ENCODE results near the gene KIAA0408. TPM values are rescaled to one million over a fixed set of nuclear protein-coding genes. Genes with fewer than 3 reads are reported as not detected.

Gene KIAA0408
- total RNA-seq, 1 experiment from 2014 or later, result 0.25 TPM

DNA sequence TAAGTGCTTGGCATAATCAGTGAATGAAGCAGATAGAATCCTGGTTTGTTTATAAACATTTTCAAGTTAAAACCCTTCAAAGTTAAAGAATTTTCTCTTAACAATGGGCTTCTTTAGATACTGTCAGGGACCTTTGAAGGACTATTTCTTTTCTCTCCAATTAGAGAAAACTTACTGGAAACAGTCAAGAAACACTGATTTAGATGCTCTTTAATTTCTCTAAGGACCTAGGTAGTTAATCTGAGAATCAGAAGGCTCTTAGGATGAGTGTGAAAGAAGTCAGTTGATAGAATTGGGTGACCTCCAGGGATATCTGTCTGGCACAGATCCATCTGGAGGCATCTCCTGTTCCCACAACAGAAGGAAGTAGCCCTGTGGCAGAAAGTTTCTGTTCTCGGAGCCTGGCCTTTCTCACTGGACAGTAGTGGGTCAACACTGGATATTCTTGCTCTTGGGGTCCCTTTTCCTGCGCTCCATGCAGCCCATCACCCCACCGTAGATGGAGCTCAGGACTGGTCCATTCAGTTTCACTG lies 22.5 kb downstream of the KIAA0408 start:
- H3K4me3 ChIP-seq (replicated peaks in 1 of 2; ENCODE audit: low read depth in 1 of 2, low read length in 2 of 2), result no peak overlapping the region
- no peaks in the 10 kb centered on the region for H3K9me2 ChIP-seq (ENCODE audit: insufficient read depth)
- no peak overlapping the region for H3K4me2 ChIP-seq (ENCODE audit: low read length)
- no peak overlapping the region for H3K9ac ChIP-seq (ENCODE audit: low read length)
- H3K27me3 ChIP-seq (ENCODE audit: insufficient read depth, low read length), result no peaks in the 10 kb centered on the region
- H3K9me3 ChIP-seq (ENCODE audit: control insufficient read depth in 1 of 2, insufficient read depth in 1 of 2, low read depth in 1 of 2, low read length in 2 of 2), result no peaks in the 10 kb centered on the region
- no peaks in the 10 kb centered on the region for H3K36me3 ChIP-seq (ENCODE audit: control insufficient read depth in 1 of 2, insufficient read depth in 2 of 2, low read length in 2 of 2)
- no peak overlapping the region for H3K27ac ChIP-seq (ENCODE audit: low read depth, low read length)
- ATAC-seq (no peak), DNase-seq (ENCODE audit: low read depth, low spot score) (no peak)
- ChIA-PET RAD21 (ENCODE audit: low non-redundant PET in 1 of 2, low total read pairs in 2 of 2, uncharacterized antibody in 2 of 2, unreplicated experiment in 2 of 2) (no interaction called here), POLR2A (no interaction called here), CTCF (no interaction called here)
- H3K79me2 ChIP-seq (ENCODE audit: insufficient read depth, low read length), result no peaks in the 10 kb centered on the region
- intact Hi-C loops (cut with micrococcal nuclease), result no loop called here
- H2AFZ ChIP-seq (ENCODE audit: low read depth, low read length, poor library complexity, severe bottlenecking), result no peak overlapping the region
- no peaks in the 10 kb centered on the region for H3K4me1 ChIP-seq (ENCODE audit: control insufficient read depth in 1 of 2, insufficient read depth in 2 of 2, low read length in 2 of 2)
- no peaks in the 10 kb centered on the region; the same call in 1 of the 2 replicates for H4K20me1 ChIP-seq (ENCODE audit: insufficient read depth)
- no peak for TF ChIP-seq SRF (IDR thresholded peaks at IDR 0.05; ENCODE audit: low read depth)
- BruUV-seq (replicated peaks), result no TSS peak

DNA sequence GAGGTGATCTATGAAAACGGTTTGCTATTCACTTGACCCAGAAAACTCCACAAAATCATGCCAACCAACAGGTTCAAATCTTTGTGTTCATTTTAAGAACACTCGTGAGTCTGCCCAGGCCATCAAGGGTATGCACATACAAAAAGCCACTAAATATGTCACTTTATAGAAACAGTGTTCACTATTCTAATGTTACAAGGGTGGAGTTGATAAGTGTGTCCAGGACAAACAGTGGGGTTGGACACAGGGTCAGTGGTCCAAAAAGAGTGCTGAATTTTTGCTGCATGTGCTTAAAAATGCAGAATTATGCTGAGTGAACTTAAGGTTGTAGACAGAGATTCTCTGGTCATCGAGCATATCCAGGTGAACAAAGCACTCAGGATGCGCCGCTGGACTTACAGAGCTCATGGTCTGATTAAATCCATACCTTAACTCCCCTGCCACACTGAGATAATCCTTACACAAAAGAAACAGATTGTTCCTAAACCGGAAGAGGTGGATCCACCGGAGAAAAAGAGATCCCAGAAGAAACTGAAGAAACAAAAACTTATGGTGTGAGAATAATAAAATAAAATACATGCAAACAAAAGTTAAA lies 23.5 kb downstream of the KIAA0408 start:
- intact Hi-C loops (cut with micrococcal nuclease), result no loop called here
- Histone ChIP-seq H3K4me2 (ENCODE audit: low read length) (no peak overlapping the region), H3K4me1 (ENCODE audit: control insufficient read depth in 1 of 2, insufficient read depth in 2 of 2, low read length in 2 of 2) (no peaks in the 10 kb centered on the region), H2AFZ (ENCODE audit: low read depth, low read length, poor library complexity, severe bottlenecking) (no peak overlapping the region), H3K9me3 (ENCODE audit: control insufficient read depth in 1 of 2, insufficient read depth in 1 of 2, low read depth in 1 of 2, low read length in 2 of 2) (no peaks in the 10 kb centered on the region), H3K36me3 (ENCODE audit: control insufficient read depth in 1 of 2, insufficient read depth in 2 of 2, low read length in 2 of 2) (no peaks in the 10 kb centered on the region), H4K20me1 (ENCODE audit: insufficient read depth) (no peaks in the 10 kb centered on the region; the same call in 1 of the 2 replicates), H3K27me3 (ENCODE audit: insufficient read depth, low read length) (no peaks in the 10 kb centered on the region), H3K9ac (ENCODE audit: low read length) (no peak overlapping the region), H3K9me2 (ENCODE audit: insufficient read depth) (no peaks in the 10 kb centered on the region), H3K79me2 (ENCODE audit: insufficient read depth, low read length) (no peaks in the 10 kb centered on the region), H3K4me3 (replicated peaks in 1 of 2; ENCODE audit: low read depth in 1 of 2, low read length in 2 of 2) (no peak overlapping the region), H3K27ac (ENCODE audit: low read depth, low read length) (no peak overlapping the region)
- ChIA-PET POLR2A (no interaction called here), CTCF (no interaction called here), RAD21 (ENCODE audit: low non-redundant PET in 1 of 2, low total read pairs in 2 of 2, uncharacterized antibody in 2 of 2, unreplicated experiment in 2 of 2) (no interaction called here)
- BruUV-seq (replicated peaks), result no TSS peak
- no peak for DNase-seq (ENCODE audit: low read depth, low spot score)
- ATAC-seq, result no peak
- no peak for TF ChIP-seq SRF (IDR thresholded peaks at IDR 0.05; ENCODE audit: low read depth)
- TF ChIP-seq ZFX (IDR thresholded peaks at IDR 0.05), result no peak
- TF ChIP-seq, protein P1, sequence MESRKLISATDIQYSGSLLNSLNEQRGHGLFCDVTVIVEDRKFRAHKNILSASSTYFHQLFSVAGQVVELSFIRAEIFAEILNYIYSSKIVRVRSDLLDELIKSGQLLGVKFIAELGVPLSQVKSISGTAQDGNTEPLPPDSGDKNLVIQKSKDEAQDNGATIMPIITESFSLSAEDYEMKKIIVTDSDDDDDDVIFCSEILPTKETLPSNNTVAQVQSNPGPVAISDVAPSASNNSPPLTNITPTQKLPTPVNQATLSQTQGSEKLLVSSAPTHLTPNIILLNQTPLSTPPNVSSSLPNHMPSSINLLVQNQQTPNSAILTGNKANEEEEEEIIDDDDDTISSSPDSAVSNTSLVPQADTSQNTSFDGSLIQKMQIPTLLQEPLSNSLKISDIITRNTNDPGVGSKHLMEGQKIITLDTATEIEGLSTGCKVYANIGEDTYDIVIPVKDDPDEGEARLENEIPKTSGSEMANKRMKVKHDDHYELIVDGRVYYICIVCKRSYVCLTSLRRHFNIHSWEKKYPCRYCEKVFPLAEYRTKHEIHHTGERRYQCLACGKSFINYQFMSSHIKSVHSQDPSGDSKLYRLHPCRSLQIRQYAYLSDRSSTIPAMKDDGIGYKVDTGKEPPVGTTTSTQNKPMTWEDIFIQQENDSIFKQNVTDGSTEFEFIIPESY (IDR thresholded peaks at IDR 0.05; ENCODE audit: extremely low read depth, insufficient replicate concordance, low read length), result no peak
- TF ChIP-seq RAD21 (IDR thresholded peaks at IDR 0.05; ENCODE audit: low read depth), result no peak
- TF ChIP-seq ELF1 (IDR thresholded peaks at IDR 0.05; ENCODE audit: borderline replicate concordance, low read depth), result no peak
- TF ChIP-seq SP1 (IDR thresholded peaks at IDR 0.05; ENCODE audit: low read depth), result no peak
- no peak for TF ChIP-seq YY1 (IDR thresholded peaks at IDR 0.05; ENCODE audit: extremely low read depth, insufficient replicate concordance, low read depth, low read length)
- no peak for TF ChIP-seq EGR1 (IDR thresholded peaks at IDR 0.05; ENCODE audit: low read depth)
- no peak for TF ChIP-seq FOSL1 (IDR thresholded peaks at IDR 0.05; ENCODE audit: low read depth)
- TF ChIP-seq EZH2phosphoT487 (IDR thresholded peaks at IDR 0.05; ENCODE audit: borderline replicate concordance), result no peak
- TF ChIP-seq, protein P2, sequence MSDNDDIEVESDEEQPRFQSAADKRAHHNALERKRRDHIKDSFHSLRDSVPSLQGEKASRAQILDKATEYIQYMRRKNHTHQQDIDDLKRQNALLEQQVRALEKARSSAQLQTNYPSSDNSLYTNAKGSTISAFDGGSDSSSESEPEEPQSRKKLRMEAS (IDR thresholded peaks at IDR 0.05), result no peak
- TF ChIP-seq EZH2 (IDR thresholded peaks at IDR 0.05), result no peak
- no peak for TF ChIP-seq CEBPB (IDR thresholded peaks at IDR 0.05; ENCODE audit: low read depth)
- TF ChIP-seq, protein P3, sequence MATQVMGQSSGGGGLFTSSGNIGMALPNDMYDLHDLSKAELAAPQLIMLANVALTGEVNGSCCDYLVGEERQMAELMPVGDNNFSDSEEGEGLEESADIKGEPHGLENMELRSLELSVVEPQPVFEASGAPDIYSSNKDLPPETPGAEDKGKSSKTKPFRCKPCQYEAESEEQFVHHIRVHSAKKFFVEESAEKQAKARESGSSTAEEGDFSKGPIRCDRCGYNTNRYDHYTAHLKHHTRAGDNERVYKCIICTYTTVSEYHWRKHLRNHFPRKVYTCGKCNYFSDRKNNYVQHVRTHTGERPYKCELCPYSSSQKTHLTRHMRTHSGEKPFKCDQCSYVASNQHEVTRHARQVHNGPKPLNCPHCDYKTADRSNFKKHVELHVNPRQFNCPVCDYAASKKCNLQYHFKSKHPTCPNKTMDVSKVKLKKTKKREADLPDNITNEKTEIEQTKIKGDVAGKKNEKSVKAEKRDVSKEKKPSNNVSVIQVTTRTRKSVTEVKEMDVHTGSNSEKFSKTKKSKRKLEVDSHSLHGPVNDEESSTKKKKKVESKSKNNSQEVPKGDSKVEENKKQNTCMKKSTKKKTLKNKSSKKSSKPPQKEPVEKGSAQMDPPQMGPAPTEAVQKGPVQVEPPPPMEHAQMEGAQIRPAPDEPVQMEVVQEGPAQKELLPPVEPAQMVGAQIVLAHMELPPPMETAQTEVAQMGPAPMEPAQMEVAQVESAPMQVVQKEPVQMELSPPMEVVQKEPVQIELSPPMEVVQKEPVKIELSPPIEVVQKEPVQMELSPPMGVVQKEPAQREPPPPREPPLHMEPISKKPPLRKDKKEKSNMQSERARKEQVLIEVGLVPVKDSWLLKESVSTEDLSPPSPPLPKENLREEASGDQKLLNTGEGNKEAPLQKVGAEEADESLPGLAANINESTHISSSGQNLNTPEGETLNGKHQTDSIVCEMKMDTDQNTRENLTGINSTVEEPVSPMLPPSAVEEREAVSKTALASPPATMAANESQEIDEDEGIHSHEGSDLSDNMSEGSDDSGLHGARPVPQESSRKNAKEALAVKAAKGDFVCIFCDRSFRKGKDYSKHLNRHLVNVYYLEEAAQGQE (IDR thresholded peaks at IDR 0.05; ENCODE audit: low read depth), result no peak
- TF ChIP-seq JUND (IDR thresholded peaks at IDR 0.05), result no peak
- no peak for TF ChIP-seq POLR2AphosphoS5 (IDR thresholded peaks at IDR 0.05; ENCODE audit: low read depth, low read length)
